H1 (cell line): ENCODE measurements around the gene CEP41.

Experiments
- CBX8 ChIP-seq: fragments of 300-800, 300-1000 bp; sonication (generic); IDR thresholded peaks from 2 replicates; pipeline ENCODE4 v1.7.1; 2016; ENCODE audit warnings: low read depth, low read length, borderline replicate concordance
- CTCF ChIP-seq, 3 experiments: IDR thresholded peaks; 1 replicate in 2 of 3; 2 replicates in 1 of 3; pipeline versions ENCODE4 v1.5.1 to v1.6.1; 2011; ENCODE audit warnings: low read length in 3 of 3, mild to moderate bottlenecking in 3 of 3, inconsistent platforms in 2 of 3, low read depth in 1 of 3, moderate library complexity in 1 of 3; ENCODE audit not compliant: insufficient read depth in 1 of 3; ENCODE audit errors: control extremely low read depth in 1 of 3
- YY1 ChIP-seq: IDR thresholded peaks from 2 replicates; pipeline ENCODE4 v1.6.1; 2011; ENCODE audit warnings: low read depth, mild to moderate bottlenecking, low read length

GRCh38 chr7:130489140-130489983 lies 48.5 kb upstream of the CEP41 start:
- TF ChIP-seq CBX8, result no peak
- no peak for TF ChIP-seq CTCF (IDR thresholded peaks at IDR 0.05; ENCODE audit: control extremely low read depth in 1 of 3, insufficient read depth in 1 of 3, low read depth in 1 of 3, low read length in 3 of 3)
- TF ChIP-seq YY1, result no peak
